Astrocyte (in vitro differentiated cells and primary cell): ENCODE results near the gene UBQLN4. TPM values are rescaled to one million over a fixed set of nuclear protein-coding genes. Genes with fewer than 3 reads are reported as not detected.

Experiments used
- DNase-seq: peaks from one replicate; pipeline ENCODE4 v3.0.0-alpha.2; 2010; ENCODE audit warnings: low read depth
- FAIRE-seq: peaks from 2 replicates; lab custom pipeline; 2011; peaks lifted over from hg19 to GRCh38; lab: Jason Lieb, UNC
- H2AFZ ChIP-seq: 2 replicates; pipeline ENCODE4 v1.6.0; 2012; ENCODE audit warnings: low read depth, low read length, inconsistent platforms
- H3K27ac ChIP-seq: 2 replicates; pipeline ENCODE4 v1.5.1; 2011; ENCODE audit warnings: low read depth, low read length, inconsistent platforms
- H3K27me3 ChIP-seq: 2 replicates; pipeline ENCODE4 v1.6.0; 2011; ENCODE audit warnings: low read length, inconsistent platforms; ENCODE audit not compliant: insufficient read depth
- H3K36me3 ChIP-seq: 2 replicates; pipeline ENCODE4 v1.5.1; 2011; ENCODE audit warnings: low read length, inconsistent platforms; ENCODE audit not compliant: insufficient read depth
- H3K4me1 ChIP-seq: 2 replicates; pipeline ENCODE4 v1.5.1; 2011; ENCODE audit warnings: low read length, inconsistent platforms; ENCODE audit not compliant: insufficient read depth
- H3K4me2 ChIP-seq: 2 replicates; pipeline ENCODE4 v1.6.0; 2012; ENCODE audit warnings: low read length, inconsistent platforms
- H3K4me3 ChIP-seq: 2 replicates; pipeline ENCODE4 v1.5.1; 2011; ENCODE audit warnings: low read depth, mild to moderate bottlenecking, low read length, inconsistent platforms; ENCODE audit not compliant: insufficient read depth
- H3K79me2 ChIP-seq: 2 replicates; pipeline ENCODE4 v1.6.0; 2012; ENCODE audit warnings: mild to moderate bottlenecking, low read length, inconsistent platforms; ENCODE audit not compliant: insufficient read depth
- H3K9ac ChIP-seq: 2 replicates; pipeline ENCODE4 v1.6.0; 2012; ENCODE audit warnings: mild to moderate bottlenecking, low read length, inconsistent platforms
- H3K9me3 ChIP-seq: 2 replicates; pipeline ENCODE4 v1.5.1; 2012; ENCODE audit warnings: low read depth, mild to moderate bottlenecking, low read length, inconsistent platforms; ENCODE audit not compliant: insufficient read depth
- H4K20me1 ChIP-seq: 2 replicates; pipeline ENCODE4 v1.6.0; 2012; ENCODE audit warnings: low read length, inconsistent platforms; ENCODE audit not compliant: insufficient read depth
- H3K27ac Mint-ChIP-seq: one replicate; pipeline ENCODE4 v1.8.0; 2021; ENCODE audit warnings: mild to moderate bottlenecking, mixed read lengths; ENCODE audit not compliant: unreplicated experiment
- H3K27me3 Mint-ChIP-seq: one replicate; pipeline ENCODE4 v1.8.0; 2021; ENCODE audit warnings: low read depth, mixed read lengths; ENCODE audit not compliant: unreplicated experiment
- H3K36me3 Mint-ChIP-seq: one replicate; pipeline ENCODE4 v1.8.0; 2021; ENCODE audit warnings: low read depth, mixed read lengths; ENCODE audit not compliant: unreplicated experiment
- H3K4me1 Mint-ChIP-seq: one replicate; pipeline ENCODE4 v1.8.0; 2021; ENCODE audit warnings: low read depth, mixed read lengths; ENCODE audit not compliant: unreplicated experiment
- H3K4me3 Mint-ChIP-seq: one replicate; pipeline ENCODE4 v1.8.0; 2021; ENCODE audit warnings: mild to moderate bottlenecking, moderate library complexity, mixed read lengths; ENCODE audit not compliant: unreplicated experiment
- H3K9me3 Mint-ChIP-seq: one replicate; pipeline ENCODE4 v1.8.0; 2021; ENCODE audit warnings: mild to moderate bottlenecking, mixed read lengths; ENCODE audit not compliant: unreplicated experiment
- CTCF ChIP-seq: IDR thresholded peaks from 2 replicates; pipeline ENCODE4 v1.5.1; 2011; ENCODE audit warnings: low read depth, mild to moderate bottlenecking, inconsistent platforms, low read length, moderate library complexity; ENCODE audit not compliant: insufficient read depth
- EZH2 ChIP-seq: IDR thresholded peaks from 2 replicates; pipeline ENCODE4 v1.6.1; 2012; ENCODE audit warnings: mild to moderate bottlenecking, low read length, inconsistent platforms; ENCODE audit not compliant: insufficient read depth
- total RNA-seq: library from RNA; stranded (reverse); gene quantifications from 2 replicates; pipeline ENCODE4 v1.2.1, GENCODE V29; 2021

Gene UBQLN4
- total RNA-seq, 1 donor from 2014 or later, result 40.0 TPM

- Histone ChIP-seq H3K4me1 (no peaks in the 10 kb centered on the region), H3K4me3 (no peak overlapping the region), H3K9ac (no peak overlapping the region), H2AFZ (no peak overlapping the region), H3K27ac (no peak overlapping the region), H4K20me1 (peaks cover 44% of the 10 kb centered on the region), H3K79me2 (peaks cover 10% of the 10 kb centered on the region), H3K27me3 (no peaks in the 10 kb centered on the region), H3K36me3 (peaks cover 4% of the 10 kb centered on the region), H3K4me2 (no peak overlapping the region), H3K9me3 (no peaks in the 10 kb centered on the region)
- FAIRE-seq (no peak), DNase-seq (no peak)
- H3K4me1 Mint-ChIP-seq, result peaks cover 24% of the 10 kb centered on the region
- TF ChIP-seq EZH2, result no peak
- TF ChIP-seq CTCF, result no peak
- H3K9me3 Mint-ChIP-seq, result peaks cover under 1% of the 10 kb centered on the region
- no peak overlapping the region for H3K27ac Mint-ChIP-seq
- no peaks in the 10 kb centered on the region for H3K27me3 Mint-ChIP-seq
- peaks cover 10% of the 10 kb centered on the region for H3K36me3 Mint-ChIP-seq
- H3K4me3 Mint-ChIP-seq, result no peak overlapping the region
Observed at GRCh38 chr1:156070548-156070947, 16.9 kb upstream of the UBQLN4 start.

- no peak overlapping the region for H3K27ac ChIP-seq
- no peak overlapping the region for H3K4me2 ChIP-seq
- H3K4me3 ChIP-seq, result no peak overlapping the region
- peaks cover 6% of the 10 kb centered on the region for H3K36me3 Mint-ChIP-seq
- H3K36me3 ChIP-seq, result peaks cover 4% of the 10 kb centered on the region
- H4K20me1 ChIP-seq, result peaks cover 36% of the 10 kb centered on the region
- no peaks in the 10 kb centered on the region for H3K4me1 ChIP-seq
- no peak overlapping the region for H3K9ac ChIP-seq
- peaks cover 2% of the 10 kb centered on the region for H3K9me3 Mint-ChIP-seq
- DNase-seq (no peak), FAIRE-seq (no peak)
- H2AFZ ChIP-seq, result no peak overlapping the region
- peaks cover 3% of the 10 kb centered on the region for H3K79me2 ChIP-seq
- peaks cover 20% of the 10 kb centered on the region for H3K4me1 Mint-ChIP-seq
- no peaks in the 10 kb centered on the region for H3K9me3 ChIP-seq
- H3K27me3 Mint-ChIP-seq, result no peaks in the 10 kb centered on the region
- H3K27me3 ChIP-seq, result no peaks in the 10 kb centered on the region
- TF ChIP-seq EZH2 (no peak), CTCF (no peak)
- H3K4me3 Mint-ChIP-seq, result peak overlapping the region; percentile 27
- H3K27ac Mint-ChIP-seq, result no peak overlapping the region
Observed at GRCh38 chr1:156069490-156070455, 16.2 kb upstream of the UBQLN4 start.

- Mint-ChIP-seq H3K27ac (no peak overlapping the region), H3K36me3 (peaks cover 3% of the 10 kb centered on the region), H3K27me3 (no peaks in the 10 kb centered on the region), H3K4me3 (no peak overlapping the region), H3K4me1 (peaks cover 9% of the 10 kb centered on the region), H3K9me3 (peaks cover 2% of the 10 kb centered on the region)
- Histone ChIP-seq H4K20me1 (peaks cover 14% of the 10 kb centered on the region), H3K36me3 (no peaks in the 10 kb centered on the region), H3K4me3 (no peak overlapping the region), H3K79me2 (no peaks in the 10 kb centered on the region), H3K27ac (no peak overlapping the region), H3K4me1 (peaks cover 2% of the 10 kb centered on the region), H3K9me3 (no peaks in the 10 kb centered on the region), H3K4me2 (no peak overlapping the region), H3K27me3 (no peaks in the 10 kb centered on the region), H3K9ac (no peak overlapping the region), H2AFZ (no peak overlapping the region)
- no peak for FAIRE-seq
- TF ChIP-seq CTCF (no peak), EZH2 (no peak)
- no peak for DNase-seq
Observed at GRCh38 chr1:156067262-156067661, 13.7 kb upstream of the UBQLN4 start.
